HEK293 (cell line): ENCODE measurements around the gene ZNF385C.

Experiments
- CTCF ChIA-PET: fragments of 350-600 bp; formaldehyde crosslinking; extraction: SDS; loops from one replicate; lab custom pipeline; 2021; ENCODE audit warnings: antibody characterized with exemption; lab: Yijun Ruan, JAX
- POLR2A ChIA-PET: fragments of 300-600 bp; formaldehyde crosslinking; extraction: SDS; loops from one replicate; lab custom pipeline; 2020; ENCODE audit warnings: antibody characterized with exemption, inconsistent platforms; lab: Yijun Ruan, JAX
- H3K27ac ChIP-seq: fragments of 200-500 bp; sonication (Bioruptor generic); 2 replicates; pipeline ENCODE4 v1.5.1; 2014; ENCODE audit warnings: low read depth, low read length, control low read depth, inconsistent platforms; ENCODE audit errors: extremely low read depth
- H3K36me3 ChIP-seq, 2 experiments: fragments of 200-500 bp in 1 of 2; sonication (Bioruptor generic) in 1 of 2; 1 replicate in 1 of 2; 2 replicates in 1 of 2; pipeline ENCODE4 v1.5.1; 2014 to 2017; ENCODE audit warnings: inconsistent platforms in 2 of 2, low read length in 2 of 2; ENCODE audit not compliant: control insufficient read depth in 2 of 2, insufficient read depth in 1 of 2
- H3K4me1 ChIP-seq: fragments of 200-500 bp; sonication (Bioruptor generic); 2 replicates; pipeline ENCODE4 v1.5.1; 2014; ENCODE audit warnings: mild to moderate bottlenecking, low read length, inconsistent platforms; ENCODE audit not compliant: control insufficient read depth, insufficient read depth
- H3K4me3 ChIP-seq: 2 replicates; pipeline ENCODE4 v1.5.1; 2011; ENCODE audit warnings: low read depth, mild to moderate bottlenecking, control low read depth, low read length, moderate library complexity
- H3K9me3 ChIP-seq: fragments of 200-500 bp; sonication (Bioruptor generic); 2 replicates; pipeline ENCODE4 v1.5.1; 2014; ENCODE audit warnings: low read depth, low read length, inconsistent platforms; ENCODE audit not compliant: control insufficient read depth, insufficient read depth
- BCL11B ChIP-seq: fragments of 450-650 bp; formaldehyde crosslinking; IDR thresholded peaks from 2 replicates; pipeline ENCODE4 v1.5.1; 2016; ENCODE audit warnings: low read depth, missing biosample characterization, missing genetic modification characterization
- GLI4 ChIP-seq: fragments of 450-650 bp; formaldehyde crosslinking; IDR thresholded peaks from 2 replicates; pipeline ENCODE4 v1.5.1; 2016; ENCODE audit warnings: missing biosample characterization, missing genetic modification characterization
- GLIS2 ChIP-seq: fragments of 450-650 bp; formaldehyde crosslinking; IDR thresholded peaks from 2 replicates; pipeline ENCODE4 v1.5.1; 2016; ENCODE audit warnings: missing biosample characterization, missing genetic modification characterization
- KLF9 ChIP-seq: fragments of 450-650 bp; formaldehyde crosslinking; IDR thresholded peaks from 2 replicates; pipeline ENCODE4 v1.5.1; 2016; ENCODE audit warnings: missing biosample characterization, missing genetic modification characterization, low read depth
- MEIS1 ChIP-seq: sonication (generic); formaldehyde crosslinking; IDR thresholded peaks from 2 replicates; pipeline ENCODE4 v1.8.1; 2022; ENCODE audit warnings: missing genetic modification reagents, mild to moderate bottlenecking, borderline replicate concordance
- SALL2 ChIP-seq: fragments of 450-650 bp; formaldehyde crosslinking; IDR thresholded peaks from 2 replicates; pipeline ENCODE4 v1.5.0; 2017; ENCODE audit warnings: missing biosample characterization, mild to moderate bottlenecking, missing genetic modification characterization, borderline replicate concordance
- SP3 ChIP-seq: fragments of 450-650 bp; formaldehyde crosslinking; IDR thresholded peaks from 2 replicates; pipeline ENCODE4 v1.5.1; 2016; ENCODE audit warnings: missing biosample characterization, missing genetic modification characterization
- ZBTB20 ChIP-seq: fragments of 450-650 bp; formaldehyde crosslinking; IDR thresholded peaks from 2 replicates; pipeline ENCODE4 v1.5.1; 2016; ENCODE audit warnings: missing biosample characterization, missing genetic modification characterization
- ZBTB48 ChIP-seq: fragments of 450-650 bp; formaldehyde crosslinking; IDR thresholded peaks from 2 replicates; pipeline ENCODE4 v1.5.1; 2016; ENCODE audit warnings: missing biosample characterization, missing genetic modification characterization
- ZNF19 ChIP-seq: fragments of 450-650 bp; formaldehyde crosslinking; IDR thresholded peaks from 2 replicates; pipeline ENCODE4; 2016; ENCODE audit warnings: missing biosample characterization, missing genetic modification characterization, low read depth
- ZNF202 ChIP-seq: fragments of 450-650 bp; formaldehyde crosslinking; IDR thresholded peaks from 2 replicates; pipeline ENCODE4 v1.5.1; 2016; ENCODE audit warnings: missing biosample characterization, missing genetic modification characterization, borderline replicate concordance
- ZNF214 ChIP-seq: fragments of 450-650 bp; formaldehyde crosslinking; IDR thresholded peaks from 2 replicates; pipeline ENCODE4 v1.5.1; 2017; ENCODE audit warnings: missing biosample characterization, mild to moderate bottlenecking, missing genetic modification characterization, borderline replicate concordance
- ZNF239 ChIP-seq: fragments of 450-650 bp; formaldehyde crosslinking; IDR thresholded peaks from 2 replicates; pipeline ENCODE4 v1.5.1; 2016; ENCODE audit warnings: missing biosample characterization, missing genetic modification characterization
- ZNF248 ChIP-seq: fragments of 450-650 bp; formaldehyde crosslinking; IDR thresholded peaks from 2 replicates; pipeline ENCODE4 v1.5.1; 2017; ENCODE audit warnings: missing biosample characterization, missing genetic modification characterization
- ZNF341 ChIP-seq: fragments of 450-650 bp; formaldehyde crosslinking; IDR thresholded peaks from 2 replicates; pipeline ENCODE4; 2016; ENCODE audit warnings: low read depth, missing biosample characterization, missing genetic modification characterization
- ZNF394 ChIP-seq: fragments of 450-650 bp; formaldehyde crosslinking; IDR thresholded peaks from 2 replicates; pipeline ENCODE4 v1.5.1; 2016; ENCODE audit warnings: missing biosample characterization, missing genetic modification characterization, mild to moderate bottlenecking, moderate library complexity, borderline replicate concordance
- ZNF404 ChIP-seq: fragments of 450-650 bp; formaldehyde crosslinking; IDR thresholded peaks from 2 replicates; pipeline ENCODE4 v1.5.1; 2017; ENCODE audit warnings: missing biosample characterization, missing genetic modification characterization
- ZNF510 ChIP-seq: fragments of 450-650 bp; formaldehyde crosslinking; IDR thresholded peaks from 2 replicates; pipeline ENCODE4 v1.5.1; 2018; ENCODE audit warnings: mild to moderate bottlenecking, missing genetic modification characterization, missing biosample characterization; ENCODE audit not compliant: insufficient replicate concordance
- ZNF544 ChIP-seq: fragments of 450-650 bp; formaldehyde crosslinking; IDR thresholded peaks from 2 replicates; pipeline ENCODE4 v1.5.0; 2017; ENCODE audit warnings: missing biosample characterization, missing genetic modification characterization
- ZNF571 ChIP-seq: fragments of 450-650 bp; formaldehyde crosslinking; IDR thresholded peaks from 2 replicates; pipeline ENCODE4 v1.5.0; 2017; ENCODE audit warnings: missing biosample characterization, missing genetic modification characterization
- ZNF626 ChIP-seq: fragments of 450-650 bp; sonication (Bioruptor Pico); formaldehyde crosslinking; IDR thresholded peaks from 2 replicates; pipeline ENCODE4 v1.5.1; 2018; ENCODE audit warnings: missing biosample characterization, missing genetic modification characterization, inconsistent platforms
- ZNF768 ChIP-seq: fragments of 450-650 bp; formaldehyde crosslinking; IDR thresholded peaks from 2 replicates; pipeline ENCODE4 v1.5.1; 2018; ENCODE audit warnings: missing biosample characterization, mild to moderate bottlenecking, missing genetic modification characterization
- TF ChIP-seq, protein P1 (sequence below): fragments of 450-650 bp; formaldehyde crosslinking; IDR thresholded peaks from 2 replicates; pipeline ENCODE4 v1.5.1; 2016; ENCODE audit warnings: missing biosample characterization, missing genetic modification characterization
- TF ChIP-seq, protein P2 (sequence below): fragments of 450-650 bp; formaldehyde crosslinking; IDR thresholded peaks from 2 replicates; pipeline ENCODE4 v1.5.1; 2016; ENCODE audit warnings: missing biosample characterization, missing genetic modification characterization
- TF ChIP-seq, protein P3 (sequence below): fragments of 450-650 bp; IDR thresholded peaks from 2 replicates; pipeline ENCODE4 v1.5.1; 2018; ENCODE audit warnings: missing biosample characterization, mild to moderate bottlenecking, missing genetic modification characterization
- TF ChIP-seq, protein P4 (sequence below): fragments of 450-650 bp; formaldehyde crosslinking; IDR thresholded peaks from 2 replicates; pipeline ENCODE4 v1.5.1; 2017; ENCODE audit warnings: missing biosample characterization, missing genetic modification characterization

ZNF385C gene

DNA sequence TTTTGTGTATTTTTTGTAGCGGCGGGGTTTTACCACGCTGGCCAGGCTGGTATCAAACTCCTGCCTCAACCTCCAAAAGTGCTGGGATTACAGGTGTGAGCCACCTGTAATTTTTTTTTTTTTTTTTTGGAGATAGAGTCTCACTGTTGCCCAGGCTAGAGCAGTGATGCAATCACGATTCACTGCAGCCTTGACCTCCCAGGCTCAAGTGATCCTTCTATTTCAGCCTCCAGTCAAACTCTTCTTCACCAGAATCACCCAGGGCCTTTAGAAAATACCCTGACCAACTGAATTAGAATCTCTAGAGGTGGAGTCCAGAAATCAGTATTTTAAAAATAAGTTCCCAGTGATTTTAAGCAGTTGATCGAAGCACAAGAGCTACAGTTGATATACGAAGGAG, 36.9 kb upstream of the ZNF385C start:
- Histone ChIP-seq H3K36me3 (peaks cover 10 to 57% of the 10 kb centered on the region in 2 experiments; a peak in 2 of 3 replicates), H3K4me3 (no peak overlapping the region), H3K4me1 (peaks cover 28% of the 10 kb centered on the region), H3K9me3 (no peaks in the 10 kb centered on the region), H3K27ac (no peak overlapping the region)
- ChIA-PET CTCF (interaction anchor here (0.7 to 2.5 kb wide), 4 partner anchors 13 to 28 kb away, joined by 3 to 11 read pairs (median 3); no protein-coding TSS in a partner anchor), POLR2A (interaction anchor here (1.0 to 2.0 kb wide), 4 partner anchors 9 to 169 kb away, joined by 3 to 8 read pairs (median 4); partner anchors contain the start of genes GHDC and KAT2A)
- no peak for TF ChIP-seq ZNF248
- TF ChIP-seq ZNF544, result no peak
- no peak for TF ChIP-seq SALL2
- no peak for TF ChIP-seq ZNF626 (tag by site-specific recombination)
- no peak for TF ChIP-seq ZBTB20 (tag by site-specific recombination)
- no peak for TF ChIP-seq ZNF510 (tag by site-specific recombination)
- TF ChIP-seq, protein P1, sequence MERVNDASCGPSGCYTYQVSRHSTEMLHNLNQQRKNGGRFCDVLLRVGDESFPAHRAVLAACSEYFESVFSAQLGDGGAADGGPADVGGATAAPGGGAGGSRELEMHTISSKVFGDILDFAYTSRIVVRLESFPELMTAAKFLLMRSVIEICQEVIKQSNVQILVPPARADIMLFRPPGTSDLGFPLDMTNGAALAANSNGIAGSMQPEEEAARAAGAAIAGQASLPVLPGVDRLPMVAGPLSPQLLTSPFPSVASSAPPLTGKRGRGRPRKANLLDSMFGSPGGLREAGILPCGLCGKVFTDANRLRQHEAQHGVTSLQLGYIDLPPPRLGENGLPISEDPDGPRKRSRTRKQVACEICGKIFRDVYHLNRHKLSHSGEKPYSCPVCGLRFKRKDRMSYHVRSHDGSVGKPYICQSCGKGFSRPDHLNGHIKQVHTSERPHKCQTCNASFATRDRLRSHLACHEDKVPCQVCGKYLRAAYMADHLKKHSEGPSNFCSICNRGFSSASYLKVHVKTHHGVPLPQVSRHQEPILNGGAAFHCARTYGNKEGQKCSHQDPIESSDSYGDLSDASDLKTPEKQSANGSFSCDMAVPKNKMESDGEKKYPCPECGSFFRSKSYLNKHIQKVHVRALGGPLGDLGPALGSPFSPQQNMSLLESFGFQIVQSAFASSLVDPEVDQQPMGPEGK (tag by site-specific recombination), result no peak
- no peak for TF ChIP-seq ZNF571 (tag by site-specific recombination)
- TF ChIP-seq ZNF202 (tag by site-specific recombination), result no peak
- TF ChIP-seq ZNF768 (tag by site-specific recombination), result no peak
- no peak for TF ChIP-seq SP3 (tag by site-specific recombination)
- TF ChIP-seq ZNF341 (tag by site-specific recombination), result no peak
- no peak for TF ChIP-seq ZNF404 (tag by site-specific recombination)
- no peak for TF ChIP-seq ZBTB48 (tag by site-specific recombination)

DNA sequence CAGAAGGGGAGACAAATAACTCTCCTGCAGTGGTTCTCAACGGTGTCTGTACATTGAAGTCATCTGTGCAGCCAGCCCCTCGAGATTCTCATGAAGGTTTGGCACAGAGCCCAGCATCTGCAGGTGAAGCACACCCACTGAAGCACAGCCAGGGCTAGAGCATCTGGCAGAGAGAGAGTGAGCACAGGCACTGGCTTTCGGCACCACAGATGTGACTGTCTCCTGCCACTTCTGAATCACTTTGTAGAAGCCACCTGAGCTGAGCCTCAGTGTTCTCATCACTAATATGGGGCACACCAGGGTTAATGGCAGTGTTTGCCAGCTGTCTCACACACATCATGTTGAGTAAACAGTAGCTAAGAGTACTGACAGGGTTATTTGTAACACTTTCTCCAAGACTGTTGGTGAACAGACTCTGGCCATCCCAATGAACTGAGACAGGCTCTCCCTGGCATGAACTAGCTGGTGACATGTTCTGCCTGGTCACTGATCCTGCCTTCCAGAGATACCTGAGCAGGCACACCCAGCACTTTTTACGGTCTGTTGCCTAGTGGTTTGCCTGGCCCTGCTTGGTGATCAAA, 35.3 kb upstream of the ZNF385C start:
- Histone ChIP-seq H3K27ac (peak overlapping the region; percentile 13), H3K4me3 (no peak overlapping the region), H3K9me3 (no peaks in the 10 kb centered on the region), H3K4me1 (peaks cover 28% of the 10 kb centered on the region), H3K36me3 (peaks cover 13 to 62% of the 10 kb centered on the region in 2 experiments; a peak in 2 of 3 replicates)
- CTCF ChIA-PET, result interaction anchor here (1.3 to 2.7 kb wide), 6 partner anchors 13 to 394 kb away, joined by 3 to 9 read pairs (median 4); partner anchors contain the start of gene KAT2A
- POLR2A ChIA-PET, result interaction anchor here (1.0 to 1.3 kb wide), 3 partner anchors 12 to 46 kb away, joined by 3 to 5 read pairs (median 5); partner anchors contain the start of genes KAT2A and RAB5C
- no peak for TF ChIP-seq GLI4 (tag by site-specific recombination)
- TF ChIP-seq ZNF626 (tag by site-specific recombination), result no peak
- TF ChIP-seq GLIS2, result no peak
- no peak for TF ChIP-seq ZNF19 (tag by site-specific recombination)
- peak; percentile 49; the same call in 1 of the 2 replicates for TF ChIP-seq KLF9 (tag by site-specific recombination)
- TF ChIP-seq BCL11B, result no peak
- TF ChIP-seq MEIS1 (CRISPR knock-in tag), result no peak
- TF ChIP-seq, protein P2, sequence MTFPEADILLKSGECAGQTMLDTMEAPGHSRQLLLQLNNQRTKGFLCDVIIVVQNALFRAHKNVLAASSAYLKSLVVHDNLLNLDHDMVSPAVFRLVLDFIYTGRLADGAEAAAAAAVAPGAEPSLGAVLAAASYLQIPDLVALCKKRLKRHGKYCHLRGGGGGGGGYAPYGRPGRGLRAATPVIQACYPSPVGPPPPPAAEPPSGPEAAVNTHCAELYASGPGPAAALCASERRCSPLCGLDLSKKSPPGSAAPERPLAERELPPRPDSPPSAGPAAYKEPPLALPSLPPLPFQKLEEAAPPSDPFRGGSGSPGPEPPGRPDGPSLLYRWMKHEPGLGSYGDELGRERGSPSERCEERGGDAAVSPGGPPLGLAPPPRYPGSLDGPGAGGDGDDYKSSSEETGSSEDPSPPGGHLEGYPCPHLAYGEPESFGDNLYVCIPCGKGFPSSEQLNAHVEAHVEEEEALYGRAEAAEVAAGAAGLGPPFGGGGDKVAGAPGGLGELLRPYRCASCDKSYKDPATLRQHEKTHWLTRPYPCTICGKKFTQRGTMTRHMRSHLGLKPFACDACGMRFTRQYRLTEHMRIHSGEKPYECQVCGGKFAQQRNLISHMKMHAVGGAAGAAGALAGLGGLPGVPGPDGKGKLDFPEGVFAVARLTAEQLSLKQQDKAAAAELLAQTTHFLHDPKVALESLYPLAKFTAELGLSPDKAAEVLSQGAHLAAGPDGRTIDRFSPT (tag by site-specific recombination), result no peak
- TF ChIP-seq, protein P3, sequence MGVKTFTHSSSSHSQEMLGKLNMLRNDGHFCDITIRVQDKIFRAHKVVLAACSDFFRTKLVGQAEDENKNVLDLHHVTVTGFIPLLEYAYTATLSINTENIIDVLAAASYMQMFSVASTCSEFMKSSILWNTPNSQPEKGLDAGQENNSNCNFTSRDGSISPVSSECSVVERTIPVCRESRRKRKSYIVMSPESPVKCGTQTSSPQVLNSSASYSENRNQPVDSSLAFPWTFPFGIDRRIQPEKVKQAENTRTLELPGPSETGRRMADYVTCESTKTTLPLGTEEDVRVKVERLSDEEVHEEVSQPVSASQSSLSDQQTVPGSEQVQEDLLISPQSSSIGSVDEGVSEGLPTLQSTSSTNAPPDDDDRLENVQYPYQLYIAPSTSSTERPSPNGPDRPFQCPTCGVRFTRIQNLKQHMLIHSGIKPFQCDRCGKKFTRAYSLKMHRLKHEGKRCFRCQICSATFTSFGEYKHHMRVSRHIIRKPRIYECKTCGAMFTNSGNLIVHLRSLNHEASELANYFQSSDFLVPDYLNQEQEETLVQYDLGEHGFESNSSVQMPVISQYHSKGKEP (tag by site-specific recombination), result no peak
- TF ChIP-seq ZNF214 (tag by site-specific recombination), result no peak
- TF ChIP-seq ZNF239 (tag by site-specific recombination), result no peak
- 0 out of 2 replicates have a peak, but pooled peaks have one; percentile 22 for TF ChIP-seq ZNF394 (tag by site-specific recombination)
- TF ChIP-seq, protein P4, sequence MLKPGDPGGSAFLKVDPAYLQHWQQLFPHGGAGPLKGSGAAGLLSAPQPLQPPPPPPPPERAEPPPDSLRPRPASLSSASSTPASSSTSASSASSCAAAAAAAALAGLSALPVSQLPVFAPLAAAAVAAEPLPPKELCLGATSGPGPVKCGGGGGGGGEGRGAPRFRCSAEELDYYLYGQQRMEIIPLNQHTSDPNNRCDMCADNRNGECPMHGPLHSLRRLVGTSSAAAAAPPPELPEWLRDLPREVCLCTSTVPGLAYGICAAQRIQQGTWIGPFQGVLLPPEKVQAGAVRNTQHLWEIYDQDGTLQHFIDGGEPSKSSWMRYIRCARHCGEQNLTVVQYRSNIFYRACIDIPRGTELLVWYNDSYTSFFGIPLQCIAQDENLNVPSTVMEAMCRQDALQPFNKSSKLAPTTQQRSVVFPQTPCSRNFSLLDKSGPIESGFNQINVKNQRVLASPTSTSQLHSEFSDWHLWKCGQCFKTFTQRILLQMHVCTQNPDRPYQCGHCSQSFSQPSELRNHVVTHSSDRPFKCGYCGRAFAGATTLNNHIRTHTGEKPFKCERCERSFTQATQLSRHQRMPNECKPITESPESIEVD (tag by site-specific recombination), result no peak
